ENCODE data around the gene WWP2.

GRCh38 chr16:69910964-69911363, 148.8 kb downstream of the WWP2 start:
- TF ChIP-seq CTCF (IDR thresholded peaks at IDR 0.05; ENCODE audit: low read length) (no peak), EZH2phosphoT487 (IDR thresholded peaks at IDR 0.05; ENCODE audit: low read length) (no peak)

Measured in MM.1S (cell line).